ENCODE measurements around the gene PYCR2.

DNA sequence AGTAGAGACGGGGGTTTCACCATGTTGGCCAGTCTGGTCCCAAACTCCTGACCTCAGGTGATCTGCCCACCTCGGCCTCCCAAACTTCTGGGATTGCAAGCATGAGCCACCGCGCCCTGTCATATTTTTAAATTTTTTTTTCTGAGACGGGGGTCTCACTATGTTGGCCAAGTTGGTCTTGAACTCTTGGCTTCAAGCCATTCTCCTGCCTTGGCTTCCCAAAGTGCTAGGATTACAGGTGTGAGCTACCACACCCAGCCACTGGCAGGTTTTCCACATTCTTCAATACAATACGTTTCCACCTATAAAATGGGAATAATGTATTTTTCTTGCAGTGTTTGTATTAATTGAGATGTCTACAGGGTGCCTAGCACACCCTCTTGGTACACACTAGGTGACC, 31.7 kb downstream of the PYCR2 start:
- TF ChIP-seq POLR2A (IDR thresholded peaks at IDR 0.05; ENCODE audit: low read length), result no peak
- no peak for TF ChIP-seq GATA1 (IDR thresholded peaks at IDR 0.05; ENCODE audit: low read depth, low read length)

All from erythroblast (primary cell).